Activated CD8-positive, alpha-beta memory T cell treated with anti-CD3 and anti-CD28 coated beads, Interleukin-2, amount 50 U/mL, for 1 hour (primary cell): ENCODE data around the gene MAP2K1.
"Not testable (repeated sequence)": the region's sequence is repeated elsewhere in the genome, so short reads cannot be mapped to it uniquely, and the experiment has no call there.

Experiments used
- DNase-seq: peaks from one replicate; pipeline ENCODE4 v3.0.0-alpha.2; 2020; ENCODE audit errors: extremely low read depth

The MAP2K1 gene

GRCh38 chr15:66424963-66425612, 38.4 kb downstream of the MAP2K1 start:
- no peak for DNase-seq

GRCh38 chr15:66425837-66426236, 39.1 kb downstream of the MAP2K1 start:
- no peak for DNase-seq

GRCh38 chr15:66429117-66429516, 42.4 kb downstream of the MAP2K1 start:
- no peak for DNase-seq

- no peak for DNase-seq
Observed at GRCh38 chr15:66429546-66429945, 42.8 kb downstream of the MAP2K1 start.

- DNase-seq: no peak
Observed at GRCh38 chr15:66430627-66431255, 44.0 kb downstream of the MAP2K1 start.

GRCh38 chr15:66433726-66434125, 47.0 kb downstream of the MAP2K1 start:
- DNase-seq: no peak

- no peak for DNase-seq
Observed at GRCh38 chr15:66440501-66440900, 53.8 kb downstream of the MAP2K1 start.

GRCh38 chr15:66452420-66452819, 65.7 kb downstream of the MAP2K1 start:
- no peak for DNase-seq

- no peak for DNase-seq
Observed at GRCh38 chr15:66452971-66453580, 66.4 kb downstream of the MAP2K1 start.

- no peak for DNase-seq
Observed at GRCh38 chr15:66454143-66454542, 67.4 kb downstream of the MAP2K1 start.

GRCh38 chr15:66456211-66456610, 69.5 kb downstream of the MAP2K1 start:
- DNase-seq: no peak

- no peak for DNase-seq
Observed at GRCh38 chr15:66459818-66460615, 73.3 kb downstream of the MAP2K1 start.

- not testable (repeated sequence) for DNase-seq
Observed at GRCh38 chr15:66461294-66461693, 74.6 kb downstream of the MAP2K1 start.

GRCh38 chr15:66461917-66462316, 75.2 kb downstream of the MAP2K1 start:
- DNase-seq: no peak

- no peak for DNase-seq
Observed at GRCh38 chr15:66462627-66463026, 75.9 kb downstream of the MAP2K1 start.

GRCh38 chr15:66465294-66465693, 78.6 kb downstream of the MAP2K1 start:
- not testable (repeated sequence) for DNase-seq

GRCh38 chr15:66467162-66468040, 80.7 kb downstream of the MAP2K1 start:
- not testable (repeated sequence) for DNase-seq

GRCh38 chr15:66470825-66471224, 84.1 kb downstream of the MAP2K1 start:
- DNase-seq: not testable (repeated sequence)

GRCh38 chr15:66472176-66472999, 85.7 kb downstream of the MAP2K1 start:
- peak; percentile 8 for DNase-seq

GRCh38 chr15:66474135-66474534, 87.4 kb downstream of the MAP2K1 start:
- no peak for DNase-seq
